Measurements from ENCODE around the gene C3orf22. TPM values are rescaled to one million over a fixed set of nuclear protein-coding genes. Genes with fewer than 3 reads are reported as not detected.

The C3orf22 gene
- total and polyA plus RNA-seq, 9 of the 15 experiments (the other 6 are each of a cell fraction or from before 2014, with no cell fraction given), result not detected

DNA sequence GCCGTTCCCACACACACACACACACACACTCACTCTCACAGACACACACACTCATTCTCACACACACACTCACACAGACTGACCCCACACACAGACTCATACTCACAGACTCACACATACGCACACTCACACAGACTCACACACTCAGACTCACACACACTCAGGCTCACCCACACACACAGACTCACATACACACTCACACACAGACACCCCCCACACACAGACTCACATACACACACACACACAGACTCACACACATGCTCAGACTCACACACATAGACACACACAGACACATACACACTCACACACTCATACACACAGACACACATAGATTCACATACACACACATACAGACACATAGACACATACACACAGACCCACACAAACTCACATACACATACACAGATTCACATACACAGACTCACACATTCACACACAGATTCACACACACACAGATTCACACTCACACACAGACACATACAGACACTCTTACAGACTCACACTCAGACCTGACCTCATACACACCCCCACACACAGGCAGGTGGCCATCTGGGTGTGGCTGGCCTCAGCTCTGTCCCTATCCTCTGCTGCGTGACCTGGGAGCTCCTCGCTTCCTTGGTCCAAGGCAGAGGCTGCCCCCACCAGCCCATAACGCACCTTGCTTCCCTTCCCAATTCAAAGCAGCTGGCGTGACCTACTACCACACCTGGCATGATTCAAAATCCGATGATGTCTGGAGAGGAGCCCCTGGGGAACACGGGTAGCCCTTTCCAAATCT is 1.9 kb downstream of the C3orf22 start:
- intact Hi-C loops (cut with micrococcal nuclease) (no loop called here), in situ Hi-C loops (cut with MboI) (no loop called here)
- Histone ChIP-seq H3K27me3 (ENCODE audit: control insufficient read depth in 2 of 2, insufficient read depth in 2 of 2, low read length in 2 of 2) (peaks cover 4 to 35% of the 10 kb centered on the region in 2 experiments; a peak in 2 of 5 replicates), H3K79me2 (ENCODE audit: control insufficient read depth, insufficient read depth, low read length) (no peaks in the 10 kb centered on the region), H3K9me3 (replicated peaks; ENCODE audit: control insufficient read depth, insufficient read depth, low read depth, low read length) (no peaks in the 10 kb centered on the region), H2AFZ (ENCODE audit: low read depth, low read length) (no peak overlapping the region), H3K27ac (ENCODE audit: extremely low read depth, low read depth, low read length) (no peak overlapping the region; the same call in 2 of the 3 replicates), H3K9ac (ENCODE audit: insufficient read depth in 1 of 2, low read depth in 2 of 2, low read length in 2 of 2) (no peak overlapping the region), H3K4me2 (ENCODE audit: insufficient read depth, low read length) (no peak overlapping the region), H3K9me1 (ENCODE audit: control insufficient read depth, insufficient read depth, low read length) (no peaks in the 10 kb centered on the region), H3K4me3 (no peak overlapping the region), H4K20me1 (replicated peaks; ENCODE audit: control insufficient read depth, insufficient read depth, low read length) (no peaks in the 10 kb centered on the region; the same call in 1 of the 2 replicates), H3K4me1 (replicated peaks in 1 of 2; ENCODE audit: control insufficient read depth in 2 of 2, insufficient read depth in 2 of 2, low read length in 2 of 2) (no peaks in the 10 kb centered on the region), H3K36me3 (ENCODE audit: control insufficient read depth, insufficient read depth, low read length) (no peaks in the 10 kb centered on the region)
- 0% methylated on average over 6 of the region's 8 CpGs for WGBS (ENCODE audit: insufficient coverage, low coverage, missing lambda C conversion rate)
- peak; percentile 44; the same call in 1 of the 3 replicates for ATAC-seq
- ChIA-PET POLR2A (no interaction called here), CTCF (ENCODE audit: low intra/inter-chr PET ratio) (no interaction called here)
- TF ChIP-seq HSF4 (CRISPR knock-in tag; IDR thresholded peaks at IDR 0.05; ENCODE audit: borderline replicate concordance) (no peak), EZH2 (IDR thresholded peaks at IDR 0.05; ENCODE audit: borderline replicate concordance, low read depth, low read length) (no peak), TEAD1 (CRISPR knock-in tag; IDR thresholded peaks at IDR 0.05) (no peak), HEY1 (CRISPR knock-in tag; IDR thresholded peaks at IDR 0.05; ENCODE audit: borderline replicate concordance) (no peak), ZNF347 (CRISPR knock-in tag; IDR thresholded peaks at IDR 0.05; ENCODE audit: low read depth) (no peak), PYGO2 (tag; IDR thresholded peaks at IDR 0.05) (no peak)
- TF ChIP-seq, protein P1, sequence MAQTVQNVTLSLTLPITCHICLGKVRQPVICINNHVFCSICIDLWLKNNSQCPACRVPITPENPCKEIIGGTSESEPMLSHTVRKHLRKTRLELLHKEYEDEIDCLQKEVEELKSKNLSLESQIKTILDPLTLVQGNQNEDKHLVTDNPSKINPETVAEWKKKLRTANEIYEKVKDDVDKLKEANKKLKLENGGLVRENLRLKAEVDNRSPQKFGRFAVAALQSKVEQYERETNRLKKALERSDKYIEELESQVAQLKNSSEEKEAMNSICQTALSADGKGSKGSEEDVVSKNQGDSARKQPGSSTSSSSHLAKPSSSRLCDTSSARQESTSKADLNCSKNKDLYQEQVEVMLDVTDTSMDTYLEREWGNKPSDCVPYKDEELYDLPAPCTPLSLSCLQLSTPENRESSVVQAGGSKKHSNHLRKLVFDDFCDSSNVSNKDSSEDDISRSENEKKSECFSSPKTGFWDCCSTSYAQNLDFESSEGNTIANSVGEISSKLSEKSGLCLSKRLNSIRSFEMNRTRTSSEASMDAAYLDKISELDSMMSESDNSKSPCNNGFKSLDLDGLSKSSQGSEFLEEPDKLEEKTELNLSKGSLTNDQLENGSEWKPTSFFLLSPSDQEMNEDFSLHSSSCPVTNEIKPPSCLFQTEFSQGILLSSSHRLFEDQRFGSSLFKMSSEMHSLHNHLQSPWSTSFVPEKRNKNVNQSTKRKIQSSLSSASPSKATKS (CRISPR knock-in tag; IDR thresholded peaks at IDR 0.05), result no peak
- TF ChIP-seq, protein P2, sequence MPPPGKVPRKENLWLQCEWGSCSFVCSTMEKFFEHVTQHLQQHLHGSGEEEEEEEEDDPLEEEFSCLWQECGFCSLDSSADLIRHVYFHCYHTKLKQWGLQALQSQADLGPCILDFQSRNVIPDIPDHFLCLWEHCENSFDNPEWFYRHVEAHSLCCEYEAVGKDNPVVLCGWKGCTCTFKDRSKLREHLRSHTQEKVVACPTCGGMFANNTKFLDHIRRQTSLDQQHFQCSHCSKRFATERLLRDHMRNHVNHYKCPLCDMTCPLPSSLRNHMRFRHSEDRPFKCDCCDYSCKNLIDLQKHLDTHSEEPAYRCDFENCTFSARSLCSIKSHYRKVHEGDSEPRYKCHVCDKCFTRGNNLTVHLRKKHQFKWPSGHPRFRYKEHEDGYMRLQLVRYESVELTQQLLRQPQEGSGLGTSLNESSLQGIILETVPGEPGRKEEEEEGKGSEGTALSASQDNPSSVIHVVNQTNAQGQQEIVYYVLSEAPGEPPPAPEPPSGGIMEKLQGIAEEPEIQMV (tag; conservative IDR thresholded peaks at IDR 0.05; ENCODE audit: low read depth), result no peak
- BruUV-seq (replicated peaks), result no TSS peak
- no peak for FAIRE-seq
- DNase-seq (ENCODE audit: extremely low read depth in 1 of 4, low spot score in 3 of 4), result no peak

All from K562 (cell line).